ENCODE measurements around the gene TTBK2. TPM values are rescaled to one million over a fixed set of nuclear protein-coding genes. Genes with fewer than 3 reads are reported as not detected.

TTBK2 gene
- total RNA-seq, 1 donor from 2014 or later, result 10.6 TPM

DNA sequence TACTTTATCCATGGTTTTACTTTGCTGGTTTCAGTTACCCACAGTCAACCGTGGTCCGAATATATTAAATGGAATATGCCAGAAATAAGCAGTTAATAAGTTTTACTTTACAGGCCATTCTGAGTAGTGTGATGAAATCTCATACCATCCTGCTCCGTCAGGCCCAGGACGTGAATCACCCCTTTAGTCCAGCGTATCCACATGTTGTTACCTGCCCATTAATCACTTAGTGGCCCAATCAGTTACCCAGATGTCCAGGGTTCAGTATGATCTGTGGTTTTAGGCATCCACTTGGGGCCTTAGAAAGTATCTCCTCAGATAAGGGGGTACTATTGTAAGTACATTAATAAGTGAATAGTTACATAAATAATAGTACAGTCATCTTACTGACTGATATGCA is 88.0 kb downstream of the TTBK2 start:
- intact Hi-C loops (cut with micrococcal nuclease), result no loop called here

DNA sequence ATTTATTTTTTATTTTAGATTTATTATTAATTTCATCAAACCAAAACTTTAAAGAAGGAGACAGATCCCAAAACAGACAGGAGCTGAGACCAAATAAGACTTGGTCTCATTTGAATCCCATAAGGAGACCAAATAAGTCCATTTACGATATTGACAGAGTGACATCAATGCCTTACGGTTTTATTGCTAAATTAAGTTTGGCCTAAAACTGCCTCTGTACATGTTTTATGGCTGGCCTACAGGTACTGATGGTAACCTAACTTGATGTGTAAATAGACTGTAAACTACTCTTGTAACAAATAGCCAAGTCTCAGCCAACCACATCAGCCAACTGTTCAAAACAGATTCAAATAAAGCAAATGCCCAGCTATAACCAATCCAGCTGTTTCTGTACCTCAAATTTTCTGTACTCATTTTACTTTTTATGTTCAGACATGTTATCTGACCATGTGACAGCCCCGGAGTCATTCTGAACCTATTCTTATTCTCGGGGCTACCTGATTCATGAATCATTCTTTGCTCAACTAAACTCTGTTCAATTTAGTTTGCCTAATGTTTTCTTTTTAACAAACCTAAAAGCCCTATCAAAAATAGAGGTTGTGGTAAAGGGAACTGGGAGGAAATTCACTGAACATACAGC is 94.2 kb downstream of the TTBK2 start:
- intact Hi-C loops (cut with micrococcal nuclease), result no loop called here

DNA sequence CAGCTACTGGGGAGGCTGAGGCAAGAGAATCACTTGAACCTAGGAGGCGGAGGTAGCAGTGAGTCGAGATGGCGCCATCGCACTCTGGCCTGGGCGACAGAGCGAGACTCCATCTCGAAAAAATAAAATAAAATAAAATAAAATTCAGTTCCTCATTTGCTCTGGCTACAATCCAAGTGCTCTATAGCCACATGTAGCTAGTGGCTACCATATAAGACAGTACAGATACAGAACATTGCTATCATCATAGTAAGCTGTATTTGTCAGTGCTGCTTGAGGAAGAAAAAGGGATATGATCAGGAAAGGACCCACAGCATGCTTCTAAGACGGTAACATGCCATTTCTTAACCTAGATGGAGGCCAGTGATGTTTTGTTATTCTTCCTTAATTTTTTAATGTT is 95.0 kb downstream of the TTBK2 start:
- intact Hi-C loops (cut with micrococcal nuclease), result no loop called here

DNA sequence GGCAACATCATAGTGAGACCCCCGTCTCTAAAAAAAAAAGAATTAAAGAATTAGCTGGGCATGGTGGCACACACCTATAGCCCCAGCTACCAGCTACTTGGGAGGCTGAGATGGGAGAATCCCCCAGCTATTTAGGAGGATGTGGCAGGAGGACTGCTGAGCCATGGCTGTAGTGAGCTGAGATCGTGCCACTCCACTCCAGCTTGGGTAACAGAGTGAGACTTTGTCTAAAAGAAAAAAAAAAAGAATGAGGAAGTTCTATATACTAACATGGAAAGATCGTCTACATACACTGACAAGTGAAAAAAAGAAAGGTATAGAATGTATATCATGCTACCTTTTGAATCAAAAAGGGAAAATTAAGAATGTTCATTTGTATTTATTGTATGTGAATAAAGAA is 99.8 kb downstream of the TTBK2 start:
- intact Hi-C loops (cut with micrococcal nuclease), result no loop called here

DNA sequence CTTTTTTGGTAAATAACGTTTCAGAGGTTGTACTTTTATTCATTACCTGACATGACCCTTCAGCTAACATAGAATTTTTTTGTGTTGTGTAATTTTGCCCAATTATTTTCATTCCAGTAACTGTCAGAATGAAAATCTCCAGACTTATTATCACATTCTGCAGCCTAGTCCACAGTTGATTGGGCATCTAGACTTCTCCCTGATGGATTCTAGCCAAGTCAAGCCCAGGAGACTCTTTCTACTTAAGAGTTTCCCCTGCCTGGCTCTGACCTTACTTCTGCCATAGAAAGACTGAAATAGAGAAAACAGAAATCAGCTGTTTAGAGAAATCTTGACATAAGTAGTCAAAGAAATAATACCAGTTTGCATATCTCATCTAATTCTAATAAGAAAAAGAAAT is 100.8 kb downstream of the TTBK2 start:
- intact Hi-C loops (cut with micrococcal nuclease), result no loop called here

DNA sequence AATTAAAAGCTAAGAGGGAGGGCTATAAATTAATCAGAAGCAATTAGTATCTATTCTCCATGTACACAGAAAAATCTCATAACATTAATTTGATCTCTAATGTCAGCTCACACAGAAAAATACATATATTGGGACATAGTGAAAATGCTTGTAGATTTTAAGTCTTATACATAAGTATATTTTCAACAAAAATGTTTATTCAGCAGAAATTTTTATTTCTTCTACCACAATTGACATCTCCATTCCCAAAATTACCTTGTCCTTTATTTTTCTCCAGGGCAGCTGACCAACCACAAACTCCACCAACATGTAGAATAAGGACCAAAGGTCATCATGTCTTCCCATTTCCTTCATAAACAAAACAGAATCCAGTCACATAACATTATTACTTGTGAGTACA is 109.1 kb downstream of the TTBK2 start:
- intact Hi-C loops (cut with micrococcal nuclease), result no loop called here

DNA sequence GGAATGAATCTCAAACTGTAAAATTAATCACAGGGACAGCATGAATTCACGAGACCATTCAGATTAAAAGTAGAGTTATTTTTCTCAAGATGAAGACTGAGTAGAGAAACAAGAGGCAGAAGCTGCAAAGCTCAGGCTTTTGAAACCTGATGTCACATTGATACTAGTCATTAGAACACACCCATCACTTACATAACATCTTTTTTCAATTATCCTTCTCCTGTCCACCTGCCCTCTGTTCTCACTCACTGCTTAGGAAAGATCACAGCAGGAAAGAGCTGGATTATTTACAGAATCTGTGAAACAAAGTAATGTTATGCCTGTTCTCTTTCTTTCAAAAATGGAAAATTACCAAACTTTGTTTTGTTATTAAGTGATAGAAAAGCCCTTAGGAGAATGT is 111.7 kb downstream of the TTBK2 start:
- intact Hi-C loops (cut with micrococcal nuclease), result no loop called here

DNA sequence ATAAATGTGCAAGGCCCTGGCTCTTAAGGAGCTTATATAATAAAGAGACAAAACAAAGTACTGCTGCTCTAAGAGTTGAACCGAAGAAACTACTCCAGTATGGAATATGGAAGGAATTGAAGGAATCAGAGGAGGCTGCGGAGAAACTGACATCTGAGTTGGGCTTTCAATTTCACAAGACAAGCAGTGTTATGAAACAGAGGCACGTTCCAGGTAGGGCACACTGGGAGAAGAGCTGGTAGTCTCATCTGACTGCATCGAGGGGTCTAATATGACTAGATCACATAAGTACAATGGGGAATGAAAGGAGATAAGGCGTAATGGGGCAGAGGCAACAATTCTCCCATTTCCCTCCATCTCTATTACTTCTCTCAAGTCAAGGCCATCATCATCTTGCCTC is 115.3 kb downstream of the TTBK2 start:
- intact Hi-C loops (cut with micrococcal nuclease), result no loop called here

DNA sequence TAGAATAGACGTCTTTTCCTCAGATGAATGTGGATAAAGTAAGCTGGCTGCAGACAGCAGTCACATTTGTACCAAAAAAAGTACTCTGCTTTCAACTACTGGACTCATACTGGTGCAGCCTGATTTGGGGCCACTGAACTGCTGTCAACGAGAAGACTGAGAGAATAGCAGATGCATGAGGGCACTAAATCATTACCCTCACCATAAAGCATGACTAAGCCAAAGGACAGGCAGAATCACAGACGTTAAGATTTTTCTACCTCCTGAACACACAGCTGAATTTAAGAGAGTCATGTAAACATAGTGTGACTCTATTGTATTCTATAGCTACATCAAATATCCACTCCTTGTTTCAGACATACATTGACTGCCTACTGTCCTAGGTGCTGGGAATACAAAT is 115.8 kb downstream of the TTBK2 start:
- intact Hi-C loops (cut with micrococcal nuclease), result no loop called here

DNA sequence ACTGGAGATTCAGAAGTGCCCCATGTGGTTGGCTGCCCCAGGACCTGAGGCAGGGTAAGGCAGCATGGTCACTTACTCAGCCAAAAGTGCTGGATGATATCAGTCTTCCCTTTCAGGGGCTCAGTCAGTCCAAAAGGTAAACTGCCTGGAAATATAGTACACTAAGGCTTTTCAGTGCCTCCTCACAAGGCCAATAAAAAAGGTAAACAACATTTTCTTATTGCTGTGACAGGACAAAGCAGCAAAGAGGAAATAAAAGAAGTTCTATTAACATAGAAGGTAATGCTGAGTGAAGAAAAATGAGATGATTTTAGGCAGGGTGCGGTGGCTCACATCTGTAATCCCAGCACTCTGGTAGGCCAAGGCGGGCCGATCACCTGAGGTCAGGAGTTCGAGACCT is 117.1 kb downstream of the TTBK2 start:
- intact Hi-C loops (cut with micrococcal nuclease), result no loop called here

DNA sequence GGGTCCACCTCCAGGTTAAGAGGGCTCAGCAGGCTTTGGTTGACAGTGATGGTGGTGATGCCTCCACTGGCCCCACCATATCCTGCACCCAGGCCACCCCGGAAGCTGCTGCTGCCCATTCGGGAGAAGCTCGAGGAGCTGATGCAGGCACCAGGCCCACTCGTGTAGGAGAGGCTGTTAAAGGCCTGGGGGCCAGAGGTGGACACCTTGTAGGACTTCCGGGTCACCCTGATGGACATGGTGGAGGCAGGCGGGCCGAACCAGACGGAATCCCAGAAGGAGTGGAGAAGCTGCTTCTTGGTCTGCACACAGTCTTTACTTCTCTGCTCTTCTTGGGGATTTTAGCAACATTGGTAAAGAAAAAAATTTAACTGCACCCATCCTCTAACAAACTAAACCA is 118.4 kb downstream of the TTBK2 start:
- intact Hi-C loops (cut with micrococcal nuclease), result no loop called here

DNA sequence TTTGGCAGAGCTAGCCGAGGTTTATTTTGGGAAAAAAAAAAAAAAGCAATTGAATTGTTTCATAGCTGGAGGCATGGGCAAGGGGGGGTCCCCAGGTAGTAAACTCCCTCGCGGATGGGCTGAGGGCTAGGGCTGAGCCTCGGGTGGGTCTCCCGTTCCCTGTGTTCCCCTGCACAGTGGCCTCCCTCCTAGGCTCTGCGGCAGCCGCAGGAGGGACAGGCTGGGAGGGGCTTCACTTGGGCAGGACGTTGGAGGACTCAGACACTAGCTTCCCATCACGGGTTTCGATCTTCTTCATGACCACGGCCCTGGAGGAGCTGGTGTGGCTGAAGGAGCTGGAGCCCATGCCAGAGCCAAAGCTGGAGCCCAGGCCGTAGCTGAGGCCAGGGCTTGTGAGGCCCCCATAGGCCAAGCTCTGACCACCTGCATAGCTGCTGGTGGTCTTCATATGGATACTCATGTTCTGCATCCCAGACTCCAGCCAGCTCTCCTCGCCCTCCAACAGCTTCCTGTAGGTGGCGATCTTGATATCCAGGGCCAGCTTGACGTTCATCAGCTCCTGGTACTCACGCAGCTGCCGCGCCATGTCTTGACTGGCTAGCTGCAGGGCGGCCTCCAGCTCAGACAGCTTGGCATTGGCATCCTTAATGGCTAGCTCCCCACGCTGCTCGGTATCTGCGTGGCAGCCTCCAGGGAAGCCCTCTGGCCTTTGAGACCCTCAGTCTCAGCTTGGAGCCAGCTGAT is 119.7 kb downstream of the TTBK2 start:
- intact Hi-C loops (cut with micrococcal nuclease), result no loop called here

DNA sequence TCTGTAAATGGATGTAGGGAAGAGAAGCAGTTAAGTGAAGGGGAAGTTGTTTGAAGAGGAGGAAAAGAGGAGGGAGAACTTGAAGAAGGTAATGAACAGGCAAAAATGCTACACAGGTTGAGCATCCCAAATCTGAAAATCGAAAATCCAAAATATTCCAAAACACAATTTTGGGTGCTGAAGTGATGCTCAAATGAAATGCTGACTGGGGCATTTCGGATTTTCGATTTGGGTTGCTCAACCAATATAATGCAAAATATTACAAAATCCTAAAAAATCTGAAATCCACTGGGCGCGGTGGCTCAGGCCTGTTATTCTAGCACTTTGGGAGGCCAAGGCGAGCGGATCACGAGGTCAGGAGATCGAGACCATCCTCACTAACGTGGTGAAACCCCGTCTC is 121.8 kb downstream of the TTBK2 start:
- intact Hi-C loops (cut with micrococcal nuclease), result loop anchor here (10.0 kb wide), 1 partner anchor 126 kb away; the partner anchor contains the start of gene TTBK2

DNA sequence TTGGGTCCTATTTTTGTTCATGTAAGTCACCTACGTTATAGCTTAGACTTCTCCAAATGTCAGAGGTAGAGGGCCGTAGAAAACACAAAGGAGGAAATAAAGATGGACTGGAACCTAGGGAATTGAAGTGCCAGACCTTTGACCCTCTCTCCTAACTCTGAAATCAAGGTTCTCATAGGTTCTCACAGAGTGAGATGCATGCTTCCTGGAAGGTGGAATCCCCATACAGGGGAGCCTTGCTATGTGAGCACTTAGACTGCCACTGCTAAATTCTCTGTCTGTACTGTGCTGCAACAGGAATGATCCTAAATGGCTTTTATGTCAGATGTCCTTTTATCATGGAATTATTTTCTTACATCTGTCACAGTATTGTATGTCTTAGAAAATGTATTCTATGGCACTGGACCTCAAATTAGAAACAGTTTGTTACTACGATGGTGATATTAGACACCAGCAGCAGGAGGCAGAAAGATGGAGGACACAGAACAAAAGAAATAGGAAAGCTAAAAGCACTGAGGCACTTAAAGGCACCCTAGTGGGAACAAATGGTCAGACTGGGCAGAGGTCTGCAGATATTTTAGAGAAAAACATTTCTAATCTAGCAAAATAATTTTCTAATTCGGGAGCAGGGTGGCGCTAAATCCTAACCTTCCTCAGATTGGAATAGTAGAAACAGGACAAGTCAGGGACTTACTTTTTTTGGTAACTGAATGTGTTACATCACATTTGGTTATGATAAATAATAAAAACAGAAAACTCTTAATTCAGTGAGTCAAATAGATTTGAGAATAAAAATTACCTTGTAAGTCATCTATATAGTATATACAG is 123.4 kb downstream of the TTBK2 start:
- intact Hi-C loops (cut with micrococcal nuclease), result loop anchor here (10.0 kb wide), 1 partner anchor 128 kb away; the partner anchor contains the start of gene TTBK2

DNA sequence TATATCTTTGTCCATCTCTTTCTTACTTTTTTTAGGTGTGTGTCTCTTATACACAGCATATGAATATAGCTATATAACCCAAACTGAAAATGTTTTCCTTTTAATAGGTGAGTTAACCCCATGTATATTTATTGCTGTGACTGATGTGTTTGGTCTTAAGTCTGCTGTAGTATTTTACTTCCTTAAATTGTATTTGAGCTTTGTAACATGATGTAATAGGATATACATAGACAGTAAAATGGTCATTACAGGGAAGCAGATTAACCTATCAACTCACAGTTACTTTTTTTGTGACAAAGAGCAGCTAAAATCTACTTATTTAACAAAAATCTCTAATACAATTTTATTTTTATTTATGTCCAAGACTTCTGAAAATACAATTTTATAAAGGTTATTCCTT is 131.9 kb downstream of the TTBK2 start:
- intact Hi-C loops (cut with micrococcal nuclease), result no loop called here

DNA sequence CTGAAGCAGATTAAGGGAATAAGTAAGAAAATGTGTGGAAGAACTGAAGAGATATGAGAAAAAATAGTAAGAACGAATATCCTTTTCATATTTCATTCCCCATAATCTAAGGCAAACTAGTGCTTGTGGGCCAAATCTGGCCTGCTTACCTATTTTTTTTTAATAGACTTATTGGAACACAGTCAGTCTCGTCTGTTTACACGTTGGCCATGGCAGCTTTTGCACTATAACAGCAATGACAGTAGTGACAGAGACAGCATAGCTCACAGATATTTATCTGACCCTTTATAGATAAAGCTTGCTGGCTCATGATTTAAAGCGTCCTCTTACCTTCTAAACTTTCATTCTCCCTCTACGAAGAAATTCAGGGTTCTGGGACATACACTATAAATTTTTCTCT is 133.6 kb downstream of the TTBK2 start:
- intact Hi-C loops (cut with micrococcal nuclease), result no loop called here

DNA sequence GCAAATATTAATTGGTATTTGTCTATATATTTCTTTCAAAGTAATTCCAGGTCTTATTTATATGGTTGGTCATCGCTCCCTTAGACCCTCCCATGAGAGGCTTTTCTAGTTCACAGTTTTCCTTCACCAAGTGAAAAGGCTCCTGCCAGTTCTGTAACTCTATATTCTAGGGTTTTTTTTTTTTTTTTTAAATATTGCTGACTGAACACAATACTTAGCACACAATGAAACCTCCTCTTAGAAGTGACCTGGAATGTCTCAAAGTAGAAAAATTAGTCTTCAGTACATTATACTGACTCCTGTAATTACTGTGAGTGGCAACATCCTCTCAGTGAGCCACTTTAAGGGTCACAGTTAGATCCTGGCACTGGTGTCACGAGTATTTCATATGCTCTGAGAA is 135.0 kb downstream of the TTBK2 start:
- intact Hi-C loops (cut with micrococcal nuclease), result no loop called here

DNA sequence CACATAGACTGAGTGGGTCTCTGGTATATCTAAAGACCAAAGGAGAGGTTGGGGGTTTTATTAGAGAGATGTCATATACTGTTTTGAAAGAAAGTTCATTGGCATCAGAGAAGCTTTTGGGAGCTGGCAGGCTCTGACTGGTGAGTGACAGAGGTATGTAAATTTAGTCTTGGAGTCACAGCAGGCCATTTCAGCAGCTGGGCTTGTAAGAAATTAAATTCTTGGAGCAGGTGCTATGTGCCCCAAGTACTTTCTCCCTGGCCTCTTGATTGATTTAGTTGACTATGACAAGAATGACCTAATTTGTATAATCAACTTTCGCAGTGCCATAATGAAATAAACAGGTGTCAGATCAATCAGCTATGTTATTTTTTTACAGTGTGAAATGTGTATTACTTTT is 135.9 kb downstream of the TTBK2 start:
- intact Hi-C loops (cut with micrococcal nuclease), result no loop called here

DNA sequence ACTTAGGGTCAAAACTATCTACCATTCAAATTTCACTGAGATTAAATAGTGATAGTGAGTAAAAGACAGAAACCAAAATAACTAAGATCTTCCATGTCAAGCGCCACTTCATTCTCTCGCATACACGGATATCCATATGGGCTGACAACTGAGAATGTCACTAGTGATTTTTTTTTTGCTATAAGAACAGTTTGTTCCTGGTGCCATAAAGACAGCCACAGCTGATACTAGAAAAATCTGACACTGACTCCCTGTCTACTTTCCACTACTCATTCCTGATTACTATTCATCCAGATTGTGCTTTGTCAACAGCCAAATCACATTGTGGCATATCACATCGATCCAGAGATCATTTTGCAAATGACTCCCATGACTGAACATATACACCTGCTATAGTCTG is 137.9 kb downstream of the TTBK2 start:
- intact Hi-C loops (cut with micrococcal nuclease), result no loop called here

DNA sequence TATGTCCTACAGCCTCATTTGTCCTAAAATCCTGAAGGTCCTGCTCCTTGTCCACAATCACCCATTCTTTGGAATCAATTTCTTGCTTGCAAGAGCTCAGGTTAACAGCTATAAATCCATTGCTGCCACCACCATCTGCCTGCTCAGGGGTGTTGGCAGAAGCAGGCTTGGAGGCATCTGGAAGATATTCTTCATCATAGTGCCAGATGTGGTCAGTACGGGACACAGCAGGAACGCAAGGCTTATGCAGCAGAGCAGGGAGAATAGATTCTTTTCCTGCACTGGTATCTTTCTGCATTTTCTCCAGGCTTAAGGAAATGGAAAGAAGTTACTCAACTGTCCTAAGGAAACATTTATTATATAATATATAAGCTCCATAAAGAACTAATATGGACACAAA is 145.2 kb downstream of the TTBK2 start:
- intact Hi-C loops (cut with micrococcal nuclease), result no loop called here

DNA sequence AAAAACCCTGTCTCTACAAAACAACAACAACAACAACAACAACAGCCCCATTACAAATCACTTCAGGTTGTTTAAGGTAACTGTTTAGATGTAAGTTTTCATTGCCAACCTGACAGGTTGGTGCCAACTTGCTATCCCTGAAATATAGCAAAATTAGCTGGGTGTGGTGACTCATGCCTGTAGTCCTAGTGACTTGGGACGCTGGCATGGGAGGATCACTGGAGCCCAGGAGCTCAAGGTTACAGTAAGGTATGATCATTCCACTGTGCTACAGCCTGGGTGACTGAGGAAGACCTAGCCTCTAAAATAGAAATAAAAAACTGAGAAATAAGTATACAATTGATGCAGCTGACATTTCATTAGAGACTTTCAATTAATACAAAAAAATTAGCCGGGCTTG is 147.7 kb downstream of the TTBK2 start:
- intact Hi-C loops (cut with micrococcal nuclease), result no loop called here

DNA sequence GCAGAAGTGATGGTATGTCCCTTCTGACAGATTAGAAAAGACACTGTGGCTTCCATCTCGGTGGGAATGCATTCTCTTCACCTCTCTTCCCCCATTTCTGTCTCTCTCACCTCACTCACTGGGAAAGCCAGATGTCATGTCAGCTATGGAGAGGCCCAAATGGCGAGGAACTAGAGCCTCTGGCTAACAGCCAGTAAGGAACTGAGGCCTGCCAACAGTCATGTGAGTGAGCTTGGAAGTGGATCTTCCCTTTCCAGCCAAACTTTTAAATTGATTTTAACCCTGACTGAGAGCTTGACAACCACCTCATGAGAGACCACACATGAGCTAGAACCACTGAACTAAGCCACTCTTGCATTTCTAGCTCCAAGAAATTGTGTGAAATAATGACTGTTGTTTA is 148.4 kb downstream of the TTBK2 start:
- intact Hi-C loops (cut with micrococcal nuclease), result no loop called here
